Stimulated activated CD4-positive, alpha-beta T cell treated with anti-CD3 and anti-CD28 coated beads, Interleukin-12 subunit alpha, Interleukin-12 subunit beta, amount 100 ng/mL, for 4 hours (primary cell): ENCODE measurements around the gene ATP5PD.
"Not testable (repeated sequence)": the region's sequence is repeated elsewhere in the genome, so short reads cannot be mapped to it uniquely, and the experiment has no call there.

Source experiments
- DNase-seq: peaks from one replicate; pipeline ENCODE4 v3.0.0-alpha.2; 2020

Gene ATP5PD

DNA sequence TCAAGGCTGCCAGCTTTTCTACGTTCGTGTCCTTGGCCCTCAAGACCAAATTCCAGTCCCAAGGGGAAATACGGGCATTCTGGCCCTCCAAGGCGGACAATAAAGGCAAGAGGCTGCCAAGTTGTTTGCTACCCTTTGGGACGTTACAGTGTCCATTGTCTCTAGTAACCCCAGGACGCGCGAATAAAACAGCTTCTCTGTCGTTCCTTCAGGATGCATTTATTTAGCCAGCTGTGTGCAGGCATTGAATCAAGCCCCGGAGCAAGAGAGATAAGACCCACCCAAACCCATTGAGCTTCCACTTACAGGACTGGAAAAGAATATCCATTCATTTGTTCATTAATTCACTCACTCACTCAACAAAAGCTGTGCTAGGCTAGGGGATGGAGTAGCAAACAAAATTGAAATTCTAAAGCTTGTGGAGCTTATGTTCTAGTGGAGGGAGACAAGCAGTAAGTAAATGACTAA, 33.6 kb downstream of the ATP5PD start:
- no peak for DNase-seq

DNA sequence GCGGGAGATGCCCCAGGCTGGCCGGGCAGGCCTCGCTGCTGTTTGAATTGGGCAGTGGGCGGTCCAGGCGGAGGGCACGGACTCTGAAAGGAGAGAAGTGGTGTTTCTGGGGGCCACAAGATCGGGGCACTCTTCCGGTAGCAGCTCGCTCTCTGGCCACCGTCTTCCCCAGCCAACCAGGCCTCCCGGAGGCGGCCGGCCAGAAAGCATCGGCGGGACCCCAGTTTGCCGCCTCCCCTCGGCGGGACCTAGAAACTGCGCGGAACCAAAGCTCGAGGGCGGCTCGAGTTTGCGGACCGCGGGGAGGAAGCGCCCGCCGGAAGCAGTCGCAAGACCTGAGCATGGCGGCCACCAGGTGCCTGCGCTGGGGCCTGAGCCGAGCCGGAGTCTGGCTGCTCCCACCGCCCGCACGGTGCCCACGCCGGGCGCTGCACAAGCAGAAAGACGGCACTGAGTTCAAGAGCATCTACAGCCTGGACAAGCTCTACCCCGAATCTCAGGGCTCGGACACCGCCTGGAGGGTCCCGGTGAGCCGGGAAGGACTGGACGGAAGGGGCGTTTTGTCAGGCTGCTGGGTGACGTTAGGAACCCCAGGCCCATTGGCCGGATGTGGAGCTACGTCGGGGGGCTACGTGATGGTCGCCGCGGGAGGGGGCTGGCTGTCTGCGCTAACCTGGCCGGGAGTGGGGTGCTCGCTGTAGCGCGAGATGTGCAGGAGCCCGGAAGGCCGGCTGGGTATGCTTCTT, 34.2 kb downstream of the ATP5PD start, which contains the start of gene MRPL58:
TSS of gene MRPL58 (plus strand) at position 325 of the 746 bp plus-strand sequence. CDS start at position 342, 17 bp downstream.
- peak; percentile 77 for DNase-seq

DNA sequence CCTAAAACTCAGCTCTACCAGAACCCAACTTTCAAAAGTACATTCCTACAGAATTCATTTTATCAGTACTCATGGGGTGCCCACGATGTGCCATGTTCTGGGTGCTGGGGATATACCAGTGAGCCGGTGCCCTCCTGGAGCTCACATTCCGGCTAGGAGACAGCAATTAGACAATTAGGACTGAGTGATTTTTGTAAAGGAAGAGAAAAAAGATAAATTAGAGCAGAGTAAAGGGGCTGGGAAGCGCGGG, 34.7 kb downstream of the ATP5PD start:
- DNase-seq = no peak

DNA sequence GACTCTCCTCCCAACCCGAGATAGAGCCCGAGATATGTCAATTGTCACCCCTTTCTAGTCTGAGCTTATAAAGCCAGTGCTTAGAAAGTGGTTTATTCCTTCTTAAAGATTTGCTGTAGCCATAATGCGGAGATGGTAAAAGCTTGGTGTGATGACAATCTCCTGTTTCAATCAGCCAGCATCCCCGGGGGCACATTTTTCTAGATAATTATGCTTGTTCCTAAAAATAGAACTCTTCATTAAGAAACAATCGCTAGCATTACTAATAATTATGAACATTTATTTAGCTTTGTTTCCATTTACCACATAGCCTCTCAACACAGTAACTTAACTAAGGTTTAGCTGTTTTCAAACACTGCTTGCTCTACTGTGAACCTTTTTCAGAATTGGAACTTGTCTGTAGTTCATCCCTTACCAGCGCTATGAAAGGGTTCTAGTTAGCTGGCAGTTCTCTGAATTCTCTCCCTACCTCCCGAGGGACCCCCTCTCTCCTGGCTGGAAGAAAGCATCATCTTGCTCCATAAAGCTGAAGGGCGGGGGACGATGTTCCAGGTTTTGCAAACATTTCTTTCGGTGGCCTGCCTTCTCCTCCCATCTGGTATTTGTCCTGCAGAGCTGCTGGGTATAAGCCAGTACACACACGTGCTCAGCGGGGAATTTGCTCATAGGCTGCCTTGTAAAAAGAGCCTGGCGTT, 35.2 kb downstream of the ATP5PD start:
- no peak for DNase-seq

DNA sequence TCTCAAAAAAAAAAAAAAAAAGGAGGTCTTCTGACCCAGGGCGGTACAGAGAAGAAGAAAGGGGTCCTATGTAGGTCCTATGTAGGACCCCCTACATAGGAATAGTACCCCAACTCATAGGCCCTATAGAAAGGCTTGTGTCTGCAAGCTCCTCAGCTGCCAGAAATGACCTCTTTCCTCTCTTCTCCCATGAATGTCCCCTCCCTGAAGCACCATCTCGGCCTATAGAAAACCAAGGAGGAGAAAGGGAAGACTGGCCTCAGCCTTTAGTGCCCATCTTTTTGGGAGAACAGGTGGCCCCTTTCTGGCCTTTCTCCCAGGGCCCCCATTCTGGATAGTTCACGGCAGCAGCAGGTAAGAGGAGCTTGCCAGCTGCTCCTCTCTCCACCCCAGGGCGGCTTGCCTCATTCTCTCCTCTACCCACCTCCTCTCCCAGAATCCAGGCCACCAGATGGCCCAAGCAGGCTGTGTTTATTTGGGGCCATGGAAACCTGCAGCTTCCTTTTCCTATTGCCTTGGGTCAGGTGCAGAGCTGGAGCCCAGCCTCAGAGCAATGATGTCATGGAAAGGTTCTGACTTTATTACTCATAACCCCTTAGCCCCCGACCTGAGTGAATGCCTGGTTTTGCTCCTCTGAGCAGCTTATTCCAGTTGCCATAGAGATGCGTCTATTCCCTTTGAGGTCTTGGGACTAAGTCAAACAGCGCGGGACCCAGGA, 35.9 kb downstream of the ATP5PD start:
- no peak for DNase-seq

DNA sequence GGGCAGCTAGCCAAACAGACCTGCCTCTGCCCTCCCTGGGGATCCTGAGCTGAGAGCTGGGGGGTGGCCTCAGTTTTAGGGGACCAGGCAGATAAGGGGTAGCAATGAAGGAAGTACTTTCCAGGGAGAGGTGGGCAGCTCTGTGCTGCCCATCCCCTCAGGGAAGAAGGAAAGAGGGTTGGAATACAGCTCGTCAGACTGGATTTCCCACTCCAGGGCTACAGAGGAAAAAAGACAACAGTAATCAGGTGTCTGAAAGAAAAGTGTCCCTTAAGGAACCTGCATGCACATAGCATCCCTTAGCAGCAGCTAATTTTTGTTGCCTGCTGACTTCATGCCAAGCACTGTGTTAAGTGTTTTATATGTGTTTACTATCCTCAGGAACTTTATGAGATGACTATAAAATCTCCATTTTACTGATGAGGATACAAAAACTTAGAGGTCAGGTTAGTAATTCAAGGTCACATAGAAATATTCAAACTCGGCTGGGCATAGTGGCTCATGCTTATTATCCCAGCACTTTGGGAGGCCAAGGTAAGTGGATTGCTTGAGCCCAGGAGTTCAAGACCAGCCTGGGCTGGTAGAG, 37.5 kb downstream of the ATP5PD start:
- DNase-seq = no peak

DNA sequence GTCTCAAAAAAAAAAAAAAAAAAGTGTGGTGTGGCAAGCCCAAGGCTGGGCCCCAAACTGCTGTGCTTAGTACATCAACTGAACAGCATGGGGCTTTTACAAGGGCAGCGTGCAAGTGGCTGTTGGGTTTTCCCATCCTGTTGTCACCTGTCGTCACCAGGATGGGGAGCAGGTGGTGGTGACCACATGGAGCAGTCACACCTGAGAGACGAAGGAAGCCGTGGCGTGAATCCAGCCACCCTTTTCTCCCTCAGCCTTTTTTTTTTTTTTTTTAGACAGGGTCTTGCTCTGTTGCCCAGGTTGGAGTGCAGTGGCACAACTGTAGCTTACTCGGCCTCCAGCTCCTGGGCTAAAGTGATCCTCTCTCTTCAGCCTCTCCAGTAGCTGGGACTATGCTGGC, 38.4 kb downstream of the ATP5PD start:
- no peak for DNase-seq

DNA sequence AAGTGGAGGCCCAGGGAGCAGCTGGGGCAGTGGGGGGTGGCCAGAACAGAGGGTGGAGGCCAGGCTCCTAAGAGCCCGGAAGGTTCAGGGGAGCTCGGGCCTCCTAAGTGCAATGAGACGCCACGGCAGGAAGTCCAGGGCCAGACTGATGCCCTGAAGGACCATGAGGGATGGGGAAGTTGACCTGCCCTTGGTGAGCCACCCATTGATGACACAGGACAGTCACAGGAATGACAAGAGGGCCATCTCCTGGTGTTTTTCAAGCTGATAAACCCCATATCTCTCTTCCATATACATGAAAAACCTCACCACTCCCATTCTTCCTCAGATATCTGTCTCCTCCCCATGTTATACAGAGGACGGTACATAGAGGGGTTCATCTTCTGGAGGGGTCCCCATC, 40.1 kb downstream of the ATP5PD start:
- DNase-seq = no peak

DNA sequence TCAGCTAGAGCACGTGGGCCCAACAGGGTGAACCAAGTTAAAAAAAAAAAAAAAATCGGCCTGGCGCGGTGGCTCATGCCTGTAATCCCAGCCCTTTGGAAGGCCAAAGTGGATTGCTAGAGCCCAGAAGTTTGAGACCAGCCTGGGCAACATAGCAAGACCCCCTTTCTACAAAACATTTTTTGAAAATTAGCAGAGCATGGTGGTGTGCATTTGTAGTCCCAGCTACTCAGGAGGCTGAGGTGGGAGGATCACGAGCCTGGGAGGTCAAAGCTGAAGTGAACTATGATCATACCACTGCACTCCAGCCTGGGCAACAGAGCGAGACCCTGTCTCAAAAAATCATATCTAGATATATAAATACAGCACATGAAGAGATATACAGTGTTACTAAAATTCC, 40.7 kb downstream of the ATP5PD start:
- not testable (repeated sequence) for DNase-seq

DNA sequence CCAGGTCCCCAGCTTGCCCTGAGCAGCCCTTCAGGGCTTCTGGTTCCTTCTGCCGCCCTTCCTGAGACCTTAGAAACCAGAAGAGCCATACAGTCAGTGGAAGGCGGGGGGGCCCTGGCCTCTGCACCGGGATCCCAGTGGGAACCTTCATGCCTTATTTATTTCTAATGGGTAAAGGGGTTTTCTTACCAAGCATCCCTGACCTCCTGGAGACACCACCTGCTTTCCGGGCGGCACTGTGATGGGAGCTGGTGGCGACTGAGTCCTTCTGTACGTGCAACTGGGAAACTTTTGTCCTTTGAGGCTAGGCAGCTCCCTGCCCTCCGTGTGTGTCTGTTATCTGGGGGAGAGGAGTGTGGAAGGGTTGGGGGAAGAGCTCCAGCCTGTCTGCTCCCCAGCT, 41.5 kb downstream of the ATP5PD start:
- no peak for DNase-seq

DNA sequence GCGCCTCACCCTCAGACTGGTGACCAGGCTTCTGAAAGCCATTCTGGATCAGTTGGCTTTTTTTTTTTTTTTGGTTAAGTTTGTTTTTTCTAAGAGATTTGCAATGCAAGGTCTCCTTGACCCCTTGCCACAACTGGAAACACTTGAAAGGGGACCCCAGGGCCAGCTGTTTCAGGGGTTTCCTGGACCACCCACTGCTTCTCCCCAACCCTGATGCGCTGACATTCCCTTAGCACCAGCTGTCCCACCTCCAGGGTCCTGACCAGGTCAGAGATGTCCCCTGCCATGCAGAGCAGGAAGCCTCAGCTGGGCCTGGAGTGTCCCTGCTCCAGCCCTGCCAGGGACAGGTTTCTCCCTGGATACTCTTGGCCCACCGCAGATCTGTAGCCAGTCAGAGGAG, 42.4 kb downstream of the ATP5PD start:
- no peak for DNase-seq

DNA sequence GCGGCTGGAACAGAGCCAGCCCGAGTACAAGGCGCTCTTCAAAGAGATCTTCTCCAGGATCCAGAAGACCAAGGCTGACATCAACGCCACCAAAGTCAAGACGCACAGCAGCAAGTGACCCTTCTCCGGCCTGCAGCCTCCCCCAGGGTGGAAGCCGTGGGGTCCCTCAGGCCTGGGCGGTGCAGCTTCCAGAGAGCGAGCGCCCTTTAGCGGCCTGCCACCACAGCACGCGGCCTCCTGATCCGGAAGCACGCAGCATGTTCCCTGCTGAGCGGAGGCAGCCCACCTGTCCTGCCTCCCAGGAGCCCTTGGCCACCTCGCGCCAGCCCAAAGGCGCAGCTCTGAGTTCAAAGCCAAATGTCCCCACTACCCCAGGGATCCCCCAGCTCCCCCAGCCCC, 42.8 kb downstream of the ATP5PD start:
- no peak for DNase-seq

DNA sequence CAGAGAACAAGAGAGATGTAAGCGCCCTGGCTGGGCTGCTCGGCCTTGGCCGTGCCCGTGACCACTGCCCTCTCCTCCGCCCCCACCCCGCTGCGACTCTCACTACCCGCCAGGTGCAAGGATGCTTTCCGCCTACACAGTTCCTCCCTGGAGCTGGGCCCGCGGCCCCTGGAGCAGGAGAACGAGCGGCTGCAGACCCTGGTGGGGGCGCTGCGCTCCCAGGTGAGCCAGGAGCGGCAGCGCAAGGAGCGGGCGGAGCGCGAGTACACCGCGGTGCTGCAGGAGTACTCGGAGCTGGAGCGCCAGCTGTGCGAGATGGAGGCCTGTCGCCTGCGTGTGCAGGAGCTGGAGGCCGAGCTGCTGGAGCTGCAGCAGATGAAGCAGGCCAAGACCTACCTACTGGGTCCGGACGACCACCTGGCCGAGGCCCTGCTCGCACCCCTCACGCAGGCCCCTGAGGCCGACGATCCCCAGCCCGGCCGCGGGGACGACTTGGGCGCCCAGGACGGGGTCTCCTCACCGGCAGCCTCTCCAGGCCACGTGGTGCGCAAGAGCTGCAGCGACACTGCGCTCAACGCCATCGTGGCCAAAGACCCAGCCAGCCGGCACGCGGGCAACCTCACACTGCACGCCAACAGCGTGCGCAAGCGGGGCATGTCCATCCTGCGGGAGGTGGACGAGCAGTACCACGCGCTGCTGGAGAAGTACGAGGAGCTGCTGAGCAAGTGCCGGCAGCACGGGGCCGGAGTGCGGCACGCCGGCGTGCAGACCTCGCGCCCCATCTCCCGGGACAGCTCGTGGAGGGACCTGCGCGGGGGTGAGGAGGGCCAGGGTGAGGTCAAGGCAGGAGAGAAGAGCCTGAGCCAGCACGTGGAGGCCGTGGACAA, 43.5 kb downstream of the ATP5PD start:
- no peak for DNase-seq

DNA sequence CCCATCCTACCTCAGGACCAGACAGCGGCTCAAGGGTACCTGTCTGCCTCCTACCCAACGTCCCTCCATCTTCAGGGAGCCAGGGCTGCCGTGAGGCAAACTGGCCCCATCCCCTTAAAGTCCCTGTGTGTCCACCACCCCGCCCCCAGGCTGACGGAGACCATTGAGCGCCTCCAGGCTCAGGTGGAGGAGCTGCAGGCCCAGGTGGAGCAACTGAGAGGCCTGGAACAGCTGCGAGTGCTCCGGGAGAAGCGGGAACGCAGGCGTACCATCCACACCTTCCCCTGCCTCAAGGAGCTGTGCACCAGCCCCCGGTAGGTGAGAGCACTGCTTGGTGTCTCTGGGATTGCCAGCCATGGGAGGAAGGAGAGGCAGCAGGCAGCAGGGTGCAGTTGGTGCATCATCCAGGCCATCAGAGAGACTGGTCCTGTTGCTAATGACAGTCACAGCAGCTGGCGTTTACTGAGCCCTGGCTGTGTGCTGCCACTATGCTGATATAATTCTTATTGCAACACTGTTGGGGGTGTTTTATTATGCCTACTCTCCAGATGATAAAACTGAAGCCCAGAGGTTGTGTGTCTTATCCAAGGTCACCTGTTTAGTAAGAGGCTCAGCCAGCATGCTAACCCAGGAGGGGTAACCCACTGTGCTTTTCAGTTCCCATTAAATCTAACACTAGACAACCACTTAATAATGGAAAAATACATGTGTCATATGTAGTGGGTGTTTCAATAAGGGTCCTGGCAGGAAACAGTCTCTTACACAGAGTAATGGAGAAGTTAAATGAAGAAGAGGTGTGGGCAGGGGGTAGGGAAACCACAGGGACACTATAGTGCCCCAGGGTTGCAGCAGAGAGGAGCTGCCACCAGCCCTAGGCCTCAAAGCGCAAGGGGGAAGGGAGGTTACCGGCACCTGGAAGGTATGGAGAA, 44.6 kb downstream of the ATP5PD start:
- DNase-seq = no peak

DNA sequence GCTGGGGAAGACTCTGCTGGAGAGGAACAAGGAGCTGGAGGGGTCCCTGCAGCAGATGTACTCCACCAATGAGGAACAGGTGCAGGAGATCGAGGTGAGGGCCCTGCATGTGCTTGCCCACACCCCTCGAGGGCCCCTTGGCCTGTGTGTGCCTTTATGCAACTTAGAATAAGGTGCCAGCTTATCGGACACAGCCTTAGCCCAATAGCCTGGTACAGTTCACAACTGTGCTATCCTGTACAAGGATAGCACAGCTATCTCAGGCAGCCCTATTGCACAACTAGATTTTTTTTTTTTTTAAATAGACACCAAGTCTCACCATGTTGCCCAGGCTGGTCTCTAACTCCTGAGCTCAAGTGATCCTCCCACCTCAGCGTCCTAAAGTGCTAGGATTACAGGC, 47.2 kb downstream of the ATP5PD start:
- DNase-seq = no peak

DNA sequence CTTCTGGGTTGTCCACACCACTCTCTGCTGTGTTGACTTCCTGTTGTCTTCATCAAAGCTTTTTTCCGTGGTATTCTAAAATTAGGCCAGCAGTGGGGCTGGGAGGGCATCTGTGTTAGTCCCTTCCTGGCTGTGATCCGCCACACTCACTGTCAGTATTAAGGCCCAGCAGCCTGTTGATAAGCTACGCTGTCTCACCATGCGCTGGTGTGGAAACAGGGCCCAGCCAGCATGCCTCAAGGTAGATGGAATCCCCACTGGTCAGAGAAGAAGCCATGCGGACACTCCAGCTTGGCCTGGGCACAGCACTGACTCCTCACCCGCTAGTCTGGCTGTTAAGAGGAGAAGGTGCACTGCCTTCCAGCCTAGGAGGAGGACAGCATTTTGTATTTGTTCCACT, 48.0 kb downstream of the ATP5PD start:
- DNase-seq = no peak

DNA sequence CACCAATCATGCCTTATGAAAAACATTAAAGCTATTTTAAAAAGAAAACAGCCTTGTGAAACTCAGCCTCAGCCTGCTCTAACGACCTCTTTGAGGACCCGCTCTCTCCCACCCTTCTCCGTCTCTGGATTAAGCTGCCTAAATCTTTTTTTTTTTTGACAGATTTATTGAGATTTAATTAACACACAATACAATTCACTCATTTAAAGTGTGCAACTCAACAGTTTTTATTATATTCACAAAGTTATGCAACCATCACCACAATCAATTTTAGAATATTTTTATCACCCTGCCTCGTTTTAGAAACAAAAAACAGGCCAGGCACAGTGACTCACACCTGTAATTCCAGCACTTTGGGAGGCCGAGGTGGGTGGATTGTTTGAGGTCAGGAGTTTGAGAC, 50.9 kb downstream of the ATP5PD start:
- DNase-seq = no peak

DNA sequence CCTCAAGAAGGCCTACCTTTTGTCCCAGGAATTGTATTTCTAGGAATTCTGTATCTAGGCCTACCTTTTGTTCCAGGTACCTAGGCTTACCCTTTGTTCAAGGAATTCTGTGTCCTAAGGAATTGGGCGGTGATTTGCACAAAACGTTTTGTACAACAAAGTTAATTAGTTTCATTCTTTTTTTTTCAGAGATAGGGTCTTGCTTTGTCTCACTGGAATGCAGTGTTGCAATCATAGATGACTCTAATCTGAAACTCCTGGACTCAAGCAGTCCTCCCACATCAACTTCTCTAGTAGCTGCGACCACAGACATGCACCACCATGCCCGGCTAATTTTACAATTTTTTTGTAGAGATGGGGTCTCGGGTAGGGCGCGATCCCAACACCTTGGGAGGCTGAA, 52.3 kb downstream of the ATP5PD start:
- DNase-seq = no peak

DNA sequence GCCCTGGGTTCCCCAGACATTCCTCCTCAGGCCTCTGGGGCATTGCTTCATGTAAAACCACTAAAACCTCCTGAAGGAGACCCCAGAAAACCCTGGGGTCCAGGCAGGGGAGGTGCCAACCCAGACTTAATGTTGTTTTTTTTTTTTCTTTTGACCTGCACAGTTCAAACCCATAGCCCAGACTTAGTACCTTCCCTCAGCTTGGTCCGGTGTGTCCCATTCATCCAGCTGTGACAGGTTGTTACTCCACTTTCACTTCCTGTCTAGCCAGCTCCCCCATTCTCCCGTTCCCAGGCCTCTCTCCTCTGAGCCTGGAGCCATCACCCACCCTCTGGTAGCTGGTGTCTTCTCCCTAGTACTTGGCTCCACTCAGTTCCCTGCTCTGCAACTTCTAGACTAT, 54.5 kb downstream of the ATP5PD start:
- no peak for DNase-seq

DNA sequence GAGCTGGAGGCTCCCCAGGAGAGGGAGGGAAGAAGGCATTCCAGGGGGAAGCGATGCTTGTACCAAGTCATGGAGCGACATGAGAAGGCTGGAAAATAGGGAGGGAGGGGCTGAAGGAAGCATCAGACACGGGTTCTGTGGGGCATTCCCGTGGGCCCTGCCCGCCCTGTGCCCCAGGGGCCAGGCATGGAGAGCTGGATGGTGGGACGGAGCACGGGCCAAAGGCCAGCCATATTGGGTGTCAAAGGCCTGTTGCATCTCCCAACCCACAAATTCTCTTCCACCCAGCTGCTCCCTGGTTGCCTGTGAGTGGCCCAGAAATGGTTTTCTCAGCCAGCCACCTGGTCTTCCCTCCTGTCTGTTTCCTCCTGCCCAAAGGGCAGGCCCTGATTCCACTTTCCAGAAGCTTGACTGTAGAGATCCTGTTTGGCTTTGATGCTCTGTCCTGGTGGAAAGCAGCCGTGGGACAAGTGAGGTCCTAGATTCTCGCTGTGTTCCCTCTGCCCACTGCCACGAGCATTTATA, 56.1 kb downstream of the ATP5PD start:
- no peak for DNase-seq
